Measurements from ENCODE around the gene PDS5B. TPM values are rescaled to one million over a fixed set of nuclear protein-coding genes. Genes with fewer than 3 reads are reported as not detected.
"Not testable (repeated sequence)": the region's sequence is repeated elsewhere in the genome, so short reads cannot be mapped to it uniquely, and the experiment has no call there.

The PDS5B gene
- total and polyA plus RNA-seq, 2 experiments from 2014 or later, result 13.4 to 14.2 TPM

DNA sequence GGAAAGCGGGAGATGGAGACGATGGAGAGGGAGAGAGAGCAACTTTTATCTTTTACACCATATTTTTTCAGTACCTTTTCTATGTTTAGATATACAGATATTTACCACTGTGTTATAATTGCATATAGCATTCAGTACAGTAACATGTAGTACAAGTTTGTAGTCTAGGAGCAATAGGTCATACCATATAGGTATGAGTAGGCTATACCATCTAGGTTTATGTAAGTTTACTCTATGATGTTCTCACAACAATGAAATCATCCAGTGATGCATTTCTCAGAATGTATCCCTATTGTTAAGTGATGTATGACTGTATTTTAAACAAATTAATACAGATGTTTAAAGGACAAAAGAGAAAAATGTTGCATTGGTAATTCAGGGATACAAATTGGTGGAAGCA is 136.1 kb downstream of the PDS5B start:
- no peak for DNase-seq
- Histone ChIP-seq H2AFZ (no peak overlapping the region), H3K4me3 (no peak overlapping the region), H3K4me2 (ENCODE audit: unreplicated experiment) (no peak overlapping the region), H3K79me2 (ENCODE audit: insufficient read depth) (0 out of 2 replicates have a peak, but pooled peaks cover 3% of the 10 kb centered on the region), H3K9me2 (ENCODE audit: insufficient read depth) (no peaks in the 10 kb centered on the region), H3K4me1 (ENCODE audit: insufficient read depth) (peaks cover 5% of the 10 kb centered on the region; the same call in 1 of the 2 replicates), H3K27me3 (replicated peaks; ENCODE audit: insufficient read depth) (no peaks in the 10 kb centered on the region), H3F3A (ENCODE audit: insufficient read depth) (no peaks in the 10 kb centered on the region), H3K27ac (no peak overlapping the region), H3K9me3 (ENCODE audit: low read depth) (no peaks in the 10 kb centered on the region), H3K36me3 (ENCODE audit: low read depth) (no peaks in the 10 kb centered on the region), H4K20me1 (ENCODE audit: insufficient read depth) (no peaks in the 10 kb centered on the region), H3K9ac (no peak overlapping the region)
- TF ChIP-seq EZH2phosphoT487 (IDR thresholded peaks at IDR 0.05; ENCODE audit: insufficient read depth, low read depth), result no peak
- no peak for TF ChIP-seq EZH2 (IDR thresholded peaks at IDR 0.05; ENCODE audit: insufficient read depth, poor library complexity, severe bottlenecking)
- 90 to 94% methylated on average over 2 of the region's 2 CpGs for WGBS, 2 experiments (ENCODE audit: low coverage in 1 of 2, low lambda C conversion rate in 2 of 2, missing lambda C conversion rate in 2 of 2)
- in situ Hi-C loops (cut with MboI), result no loop called here

DNA sequence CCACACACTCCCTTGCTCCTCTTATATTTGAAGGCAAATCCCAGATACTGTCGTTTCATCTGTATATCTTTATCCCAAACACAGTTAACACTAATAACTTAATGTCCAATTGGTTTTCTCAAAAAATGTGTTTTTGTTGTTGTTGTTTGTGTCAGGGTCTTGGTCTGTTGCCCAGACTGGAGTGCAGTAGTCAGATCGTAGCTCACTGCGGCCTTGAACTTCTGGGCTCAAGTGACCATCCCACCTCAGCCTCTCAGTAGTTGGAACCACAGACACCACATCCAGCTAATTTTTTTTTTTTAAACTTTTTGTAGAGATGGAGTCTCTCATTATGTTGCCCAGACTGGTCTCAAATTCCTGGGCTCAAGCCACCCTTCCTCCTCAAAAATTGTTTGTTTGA is 137.7 kb downstream of the PDS5B start:
- Histone ChIP-seq H4K20me1 (ENCODE audit: insufficient read depth) (no peaks in the 10 kb centered on the region), H3K79me2 (ENCODE audit: insufficient read depth) (0 out of 2 replicates have a peak, but pooled peaks cover 12% of the 10 kb centered on the region), H3K27ac (no peak overlapping the region), H3K36me3 (ENCODE audit: low read depth) (no peaks in the 10 kb centered on the region), H2AFZ (no peak overlapping the region), H3K9me3 (ENCODE audit: low read depth) (no peaks in the 10 kb centered on the region), H3K27me3 (replicated peaks; ENCODE audit: insufficient read depth) (no peaks in the 10 kb centered on the region), H3K9me2 (ENCODE audit: insufficient read depth) (no peaks in the 10 kb centered on the region), H3F3A (ENCODE audit: insufficient read depth) (no peaks in the 10 kb centered on the region), H3K9ac (no peak overlapping the region), H3K4me2 (ENCODE audit: unreplicated experiment) (no peak overlapping the region), H3K4me1 (ENCODE audit: insufficient read depth) (peaks cover 5% of the 10 kb centered on the region; the same call in 1 of the 2 replicates), H3K4me3 (no peak overlapping the region)
- WGBS, 2 experiments (ENCODE audit: low coverage in 1 of 2, low lambda C conversion rate in 2 of 2, missing lambda C conversion rate in 2 of 2), result 58 to 70% methylated on average over 3 of the region's 3 CpGs
- in situ Hi-C loops (cut with MboI), result no loop called here
- DNase-seq, result no peak
- TF ChIP-seq EZH2phosphoT487 (IDR thresholded peaks at IDR 0.05; ENCODE audit: insufficient read depth, low read depth) (no peak), EZH2 (IDR thresholded peaks at IDR 0.05; ENCODE audit: insufficient read depth, poor library complexity, severe bottlenecking) (no peak)

GRCh38 chr13:32726374-32727037 is 140.3 kb downstream of the PDS5B start:
- no peaks in the 10 kb centered on the region for H3K27me3 ChIP-seq (replicated peaks; ENCODE audit: insufficient read depth)
- peak; percentile 26 for DNase-seq
- H3K4me2 ChIP-seq (ENCODE audit: unreplicated experiment), result no peak overlapping the region
- peaks cover 35% of the 10 kb centered on the region for H3K79me2 ChIP-seq (ENCODE audit: insufficient read depth)
- peaks cover 5% of the 10 kb centered on the region; the same call in 1 of the 2 replicates for H3F3A ChIP-seq (ENCODE audit: insufficient read depth)
- no peaks in the 10 kb centered on the region for H3K36me3 ChIP-seq (ENCODE audit: low read depth)
- no peak overlapping the region for H3K27ac ChIP-seq
- TF ChIP-seq EZH2phosphoT487 (IDR thresholded peaks at IDR 0.05; ENCODE audit: insufficient read depth, low read depth), result no peak
- TF ChIP-seq EZH2 (IDR thresholded peaks at IDR 0.05; ENCODE audit: insufficient read depth, poor library complexity, severe bottlenecking), result no peak
- H3K9me3 ChIP-seq (ENCODE audit: low read depth), result no peaks in the 10 kb centered on the region
- H3K9me2 ChIP-seq (ENCODE audit: insufficient read depth), result no peaks in the 10 kb centered on the region
- no peak overlapping the region for H3K9ac ChIP-seq
- H2AFZ ChIP-seq, result no peak overlapping the region
- WGBS, 2 experiments (ENCODE audit: low coverage in 1 of 2, low lambda C conversion rate in 2 of 2, missing lambda C conversion rate in 2 of 2), result 72 to 76% methylated on average over 4 of the region's 4 CpGs
- in situ Hi-C loops (cut with MboI), result no loop called here
- no peak overlapping the region for H3K4me3 ChIP-seq
- H3K4me1 ChIP-seq (ENCODE audit: insufficient read depth), result peaks cover 3% of the 10 kb centered on the region
- no peaks in the 10 kb centered on the region for H4K20me1 ChIP-seq (ENCODE audit: insufficient read depth)

GRCh38 chr13:32728327-32728726 is 142.1 kb downstream of the PDS5B start:
- H3K9me2 ChIP-seq (ENCODE audit: insufficient read depth), result no peaks in the 10 kb centered on the region
- no peak for TF ChIP-seq EZH2 (IDR thresholded peaks at IDR 0.05; ENCODE audit: insufficient read depth, poor library complexity, severe bottlenecking)
- no peak for TF ChIP-seq EZH2phosphoT487 (IDR thresholded peaks at IDR 0.05; ENCODE audit: insufficient read depth, low read depth)
- no peak overlapping the region for H2AFZ ChIP-seq
- H3K4me3 ChIP-seq, result no peak overlapping the region
- DNase-seq, result no peak
- no peaks in the 10 kb centered on the region for H4K20me1 ChIP-seq (ENCODE audit: insufficient read depth)
- 81 to 83% methylated on average over 3 of the region's 3 CpGs for WGBS, 2 experiments (ENCODE audit: low coverage in 1 of 2, low lambda C conversion rate in 2 of 2, missing lambda C conversion rate in 2 of 2)
- no peaks in the 10 kb centered on the region for H3K36me3 ChIP-seq (ENCODE audit: low read depth)
- peaks cover 16% of the 10 kb centered on the region for H3K4me1 ChIP-seq (ENCODE audit: insufficient read depth)
- H3K9ac ChIP-seq, result no peak overlapping the region
- no peak overlapping the region for H3K4me2 ChIP-seq (ENCODE audit: unreplicated experiment)
- in situ Hi-C loops (cut with MboI), result no loop called here
- H3K27me3 ChIP-seq (replicated peaks; ENCODE audit: insufficient read depth), result no peaks in the 10 kb centered on the region
- H3K9me3 ChIP-seq (ENCODE audit: low read depth), result no peaks in the 10 kb centered on the region
- H3K27ac ChIP-seq, result no peak overlapping the region
- peaks cover 10% of the 10 kb centered on the region; the same call in 1 of the 2 replicates for H3F3A ChIP-seq (ENCODE audit: insufficient read depth)
- H3K79me2 ChIP-seq (ENCODE audit: insufficient read depth), result peaks cover 42% of the 10 kb centered on the region

GRCh38 chr13:32729097-32729496 is 142.8 kb downstream of the PDS5B start:
- Histone ChIP-seq H3F3A (ENCODE audit: insufficient read depth) (peaks cover 10% of the 10 kb centered on the region; the same call in 1 of the 2 replicates), H3K79me2 (ENCODE audit: insufficient read depth) (peaks cover 42% of the 10 kb centered on the region), H3K4me1 (ENCODE audit: insufficient read depth) (peaks cover 16% of the 10 kb centered on the region)
- H2AFZ ChIP-seq; H3K36me3 ChIP-seq (ENCODE audit: low read depth); DNase-seq; H3K4me3 ChIP-seq; H3K27me3 ChIP-seq (replicated peaks; ENCODE audit: insufficient read depth); H3K9me3 ChIP-seq (ENCODE audit: low read depth); H4K20me1 ChIP-seq (ENCODE audit: insufficient read depth); in situ Hi-C loops (cut with MboI); H3K27ac ChIP-seq; H3K4me2 ChIP-seq (ENCODE audit: unreplicated experiment); H3K9ac ChIP-seq; H3K9me2 ChIP-seq (ENCODE audit: insufficient read depth): not testable (repeated sequence)
